GM18505 (cell line): ENCODE data around the gene TUBB2A.
A peak's percentile ranks its signal among the peaks of the same experiment; 100 is the strongest.
"Not testable (repeated sequence)": the region's sequence is repeated elsewhere in the genome, so short reads cannot be mapped to it uniquely, and the experiment has no call there.

Experiments
- ATAC-seq: cut with Tn5 transposase; IDR thresholded peaks from one replicate; pipeline ENCODE4 v1.9.1; 2021; ENCODE audit not compliant: unreplicated experiment
- POLR2A ChIP-seq: IDR thresholded peaks from 4 replicates; pipeline ENCODE4 v1.6.1; 2011; ENCODE audit warnings: borderline replicate concordance; ENCODE audit not compliant: insufficient read depth, insufficient read length; ENCODE audit errors: extremely low read depth

Gene TUBB2A

DNA sequence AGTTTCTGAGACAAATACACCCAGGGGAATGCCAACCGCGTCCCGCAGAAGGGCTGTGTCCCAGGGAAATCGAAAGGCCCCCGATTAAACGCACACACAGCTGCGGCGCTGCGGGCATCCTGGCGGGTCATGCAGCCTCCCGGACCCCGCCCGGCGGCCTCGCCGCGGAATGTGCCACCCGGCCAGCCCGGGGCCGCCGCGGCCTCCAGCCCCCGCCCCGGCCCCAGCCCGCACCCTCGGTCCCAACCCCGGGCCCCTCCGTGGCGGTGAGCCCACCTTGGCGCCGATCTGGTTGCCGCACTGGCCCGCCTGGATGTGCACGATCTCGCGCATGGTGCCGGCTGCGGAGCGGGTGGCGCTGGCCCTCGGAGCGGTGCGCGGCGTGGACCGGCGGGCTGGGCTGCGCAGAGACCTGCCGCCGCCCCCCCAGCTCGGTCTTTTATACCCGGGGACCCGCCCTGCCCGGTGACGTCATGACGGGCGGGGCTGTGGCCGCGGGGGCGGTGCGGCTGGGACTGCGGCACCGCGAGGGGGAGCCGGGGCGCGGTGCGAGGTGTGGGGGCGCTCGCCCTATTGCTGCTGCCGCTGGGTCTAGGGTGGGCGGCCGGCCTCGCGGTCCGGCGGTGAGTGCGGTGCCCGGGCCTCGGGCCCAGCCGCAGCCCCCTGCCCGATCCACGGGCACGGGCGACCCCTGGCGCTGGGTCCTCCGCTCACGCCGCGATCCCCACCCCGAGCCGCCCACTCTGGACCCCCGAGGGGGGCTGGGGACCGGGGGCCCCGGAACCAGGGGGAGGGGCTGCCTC is at the start of gene TUBB2A:
TSS of gene TUBB2A (minus strand) at position 414 of the 803 bp plus-strand sequence. CDS start at position 333, 81 bp downstream.
- peak; percentile 80 for TF ChIP-seq POLR2A
- ATAC-seq, result peak; percentile 73

DNA sequence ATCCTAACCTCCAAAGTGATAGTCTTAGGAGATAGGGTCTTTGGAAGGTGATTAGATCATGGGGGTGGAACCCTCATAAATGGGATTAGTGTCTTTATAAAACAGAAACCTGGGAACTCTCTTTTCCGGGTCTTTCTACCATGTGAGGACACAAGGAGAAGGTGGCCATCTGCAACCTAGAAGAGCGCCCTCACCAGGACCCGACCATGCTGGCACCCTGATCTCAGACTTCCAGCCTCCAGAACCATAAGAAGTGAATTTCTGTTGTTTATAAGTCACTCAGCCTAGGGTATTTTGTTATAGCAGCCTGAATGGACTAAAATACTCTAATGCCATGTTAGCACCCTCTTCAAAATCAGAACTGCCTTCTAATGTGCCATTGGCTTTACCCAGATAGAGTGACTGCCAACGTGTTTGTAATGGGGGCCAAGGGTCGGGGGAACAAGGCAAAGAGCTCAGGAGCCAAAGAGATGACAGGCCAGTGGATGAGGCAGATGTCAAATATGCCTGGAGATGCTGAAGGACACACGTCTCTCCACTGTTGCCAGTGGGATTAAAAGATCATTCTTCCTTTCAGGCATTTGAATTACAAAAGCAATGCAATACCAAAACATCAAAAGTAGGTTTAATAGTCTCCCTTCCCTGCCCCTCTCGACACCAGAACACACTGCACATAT is 49.1 kb upstream of the TUBB2A start:
- ATAC-seq, result no peak
- TF ChIP-seq POLR2A, result no peak

DNA sequence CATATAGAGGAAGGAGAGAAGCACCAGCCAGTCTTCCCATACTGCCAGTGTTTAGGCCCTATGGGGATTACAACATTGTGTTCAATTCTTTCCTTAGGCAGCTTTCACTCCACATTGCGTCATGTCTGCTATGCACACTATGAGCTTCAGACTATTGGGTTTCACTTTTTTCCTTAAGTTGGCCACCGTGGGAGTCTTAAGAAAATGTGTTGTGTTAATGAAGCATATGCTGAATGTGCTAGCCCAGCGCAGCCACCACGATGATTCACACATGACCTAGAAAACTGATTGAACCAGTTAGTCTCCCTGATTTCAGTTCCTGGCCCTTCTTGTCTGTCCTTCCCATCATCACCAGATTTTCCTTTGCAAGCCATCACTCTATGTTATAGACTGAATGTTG is 48.6 kb upstream of the TUBB2A start:
- no peak for ATAC-seq

DNA sequence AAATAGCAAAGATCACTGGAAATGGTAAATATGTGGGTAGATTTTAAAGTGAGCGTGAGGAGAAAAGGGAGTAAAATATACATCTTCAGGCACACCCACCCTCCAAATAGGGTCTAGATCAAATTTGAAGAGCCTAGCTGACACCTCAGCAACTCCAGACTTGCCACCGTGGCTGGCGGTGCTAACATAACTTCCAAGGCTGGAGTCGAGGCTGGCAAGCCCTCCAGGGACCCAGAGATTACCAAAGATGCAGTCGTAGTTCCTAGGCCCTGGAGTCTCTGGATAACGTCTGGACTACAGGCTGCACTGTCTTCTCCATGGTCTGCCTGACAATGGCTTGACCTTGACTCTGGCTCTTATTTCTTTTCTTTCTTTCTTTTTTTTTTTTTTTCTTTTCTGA is 47.6 kb upstream of the TUBB2A start:
- no peak for ATAC-seq
- no peak for TF ChIP-seq POLR2A

More for the DNA sequence above, 48.6 kb upstream of the TUBB2A start:
- no peak for TF ChIP-seq POLR2A

DNA sequence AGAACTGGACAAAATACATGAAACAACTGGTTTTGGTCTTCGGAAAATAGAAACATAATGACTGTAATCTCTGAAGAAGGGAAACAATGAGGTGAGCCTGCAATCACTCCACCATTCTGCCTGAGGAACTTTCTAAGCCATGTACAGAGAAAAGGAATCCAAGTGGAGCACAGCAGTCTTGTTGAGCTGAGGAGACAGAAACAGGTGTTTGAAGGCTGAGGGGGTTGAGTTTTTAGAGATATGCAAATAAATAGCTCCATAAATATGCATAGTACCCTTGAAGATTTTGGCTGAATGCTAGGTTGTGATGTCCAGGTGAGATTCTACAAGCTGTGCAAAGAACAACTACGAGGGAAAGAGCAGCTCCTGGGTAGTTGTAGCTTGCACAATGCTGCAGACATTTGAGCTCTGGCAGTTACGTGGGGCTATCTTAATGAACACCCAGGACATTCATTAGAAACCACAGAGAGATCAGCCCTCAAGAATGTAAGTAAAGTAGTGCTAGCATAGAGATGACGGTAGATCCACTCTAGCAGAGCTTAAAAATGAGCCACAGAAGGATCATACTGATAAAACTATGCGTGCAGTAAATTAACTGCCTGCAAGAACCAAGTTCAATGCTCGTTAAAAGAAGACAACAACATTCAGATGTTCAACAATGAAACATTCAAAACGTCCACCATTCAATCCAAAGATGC is 45.8 kb upstream of the TUBB2A start:
- no peak for TF ChIP-seq POLR2A
- ATAC-seq, result no peak

DNA sequence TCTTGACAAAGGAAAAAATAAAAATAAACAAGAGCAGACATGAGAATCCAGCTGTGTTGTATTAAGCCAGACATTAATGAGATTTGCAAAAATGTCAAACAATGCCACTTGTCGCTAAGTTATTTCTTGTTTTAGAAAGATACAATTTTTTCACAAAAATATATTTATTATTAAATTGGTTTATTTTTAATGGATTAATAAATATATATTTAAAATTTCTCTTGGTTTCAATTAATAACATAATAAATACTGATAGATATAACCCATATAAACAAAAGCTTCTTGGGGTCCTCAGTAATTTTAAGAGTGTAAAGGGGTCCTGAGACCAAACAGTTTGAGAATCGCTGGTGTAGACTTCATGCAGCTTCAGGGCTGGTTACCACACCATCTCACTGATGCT is 44.0 kb upstream of the TUBB2A start:
- TF ChIP-seq POLR2A, result no peak
- ATAC-seq, result no peak

DNA sequence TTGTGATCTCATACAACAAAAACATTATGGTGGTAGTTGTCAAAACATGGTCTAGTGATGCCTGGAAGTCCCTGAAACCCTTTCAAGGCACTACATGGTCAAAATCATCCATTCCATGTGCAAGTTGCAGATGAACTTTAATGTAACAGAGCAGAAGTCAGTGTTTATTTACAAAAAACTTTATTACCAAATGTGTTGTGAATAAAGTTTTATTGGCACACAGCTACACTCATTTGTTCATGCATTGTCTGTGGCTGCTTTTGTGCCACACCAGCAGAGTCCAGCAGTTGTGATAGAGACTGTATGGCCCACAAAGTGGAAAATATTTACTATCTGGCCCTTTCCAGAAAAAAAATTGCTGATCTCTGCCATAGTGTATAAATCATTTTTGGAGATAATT is 43.3 kb upstream of the TUBB2A start:
- TF ChIP-seq POLR2A, result no peak
- ATAC-seq, result no peak

DNA sequence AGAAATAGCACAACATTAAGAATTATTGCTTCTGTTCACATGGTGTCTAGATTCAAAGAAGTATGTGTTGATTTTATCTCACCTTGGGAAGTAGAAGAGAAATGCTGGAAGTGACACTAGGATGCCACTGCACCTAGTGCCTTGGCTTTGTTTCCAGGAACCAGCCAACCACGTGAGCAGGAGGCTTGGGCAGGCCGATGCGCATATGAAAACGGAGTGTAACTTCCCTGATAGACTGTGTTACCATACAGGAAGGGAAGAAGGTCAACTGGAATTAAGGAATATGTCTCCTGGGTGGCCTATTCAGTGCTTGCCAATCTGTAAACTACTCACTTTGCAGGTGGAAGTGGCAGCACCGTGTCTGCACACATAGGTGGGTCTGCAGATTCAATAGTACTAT is 42.0 kb upstream of the TUBB2A start:
- TF ChIP-seq POLR2A, result no peak
- ATAC-seq, result no peak

DNA sequence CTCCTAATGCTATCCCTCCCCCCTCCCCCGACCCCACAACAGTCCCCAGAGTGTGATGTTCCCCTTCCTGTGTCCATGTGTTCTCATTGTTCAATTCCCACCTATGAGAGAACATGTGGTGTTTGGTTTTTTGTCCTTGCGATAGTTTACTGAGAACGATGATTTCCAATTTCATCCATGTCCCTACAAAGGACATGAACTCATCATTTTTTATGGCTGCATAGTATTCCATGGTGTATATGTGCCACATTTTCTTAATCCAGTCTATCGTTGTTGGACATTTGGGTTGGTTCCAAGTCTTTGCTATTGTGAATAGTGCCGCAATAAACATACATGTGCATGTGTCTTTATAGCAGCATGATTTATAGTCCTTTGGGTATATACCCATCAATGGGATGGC is 40.4 kb upstream of the TUBB2A start:
- not testable (repeated sequence) for ATAC-seq

DNA sequence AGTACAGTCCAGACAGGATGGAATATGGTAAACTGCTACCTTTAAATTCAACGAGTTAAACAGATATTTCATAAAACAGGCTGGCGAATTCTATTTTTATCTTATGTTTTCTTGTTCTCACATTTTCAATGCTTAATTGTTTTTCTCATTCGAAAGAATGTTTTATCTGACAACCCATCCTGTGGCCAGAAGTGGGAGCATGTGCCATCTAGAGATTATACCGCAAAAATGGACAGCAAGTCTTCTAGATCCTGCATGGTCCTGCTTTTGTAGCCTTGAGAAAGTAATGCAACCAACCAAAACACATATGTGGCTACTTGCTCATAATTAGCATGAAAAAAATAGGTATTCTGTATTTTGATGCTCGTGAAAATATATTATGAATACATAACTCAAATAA is 39.4 kb upstream of the TUBB2A start:
- no peak for ATAC-seq

DNA sequence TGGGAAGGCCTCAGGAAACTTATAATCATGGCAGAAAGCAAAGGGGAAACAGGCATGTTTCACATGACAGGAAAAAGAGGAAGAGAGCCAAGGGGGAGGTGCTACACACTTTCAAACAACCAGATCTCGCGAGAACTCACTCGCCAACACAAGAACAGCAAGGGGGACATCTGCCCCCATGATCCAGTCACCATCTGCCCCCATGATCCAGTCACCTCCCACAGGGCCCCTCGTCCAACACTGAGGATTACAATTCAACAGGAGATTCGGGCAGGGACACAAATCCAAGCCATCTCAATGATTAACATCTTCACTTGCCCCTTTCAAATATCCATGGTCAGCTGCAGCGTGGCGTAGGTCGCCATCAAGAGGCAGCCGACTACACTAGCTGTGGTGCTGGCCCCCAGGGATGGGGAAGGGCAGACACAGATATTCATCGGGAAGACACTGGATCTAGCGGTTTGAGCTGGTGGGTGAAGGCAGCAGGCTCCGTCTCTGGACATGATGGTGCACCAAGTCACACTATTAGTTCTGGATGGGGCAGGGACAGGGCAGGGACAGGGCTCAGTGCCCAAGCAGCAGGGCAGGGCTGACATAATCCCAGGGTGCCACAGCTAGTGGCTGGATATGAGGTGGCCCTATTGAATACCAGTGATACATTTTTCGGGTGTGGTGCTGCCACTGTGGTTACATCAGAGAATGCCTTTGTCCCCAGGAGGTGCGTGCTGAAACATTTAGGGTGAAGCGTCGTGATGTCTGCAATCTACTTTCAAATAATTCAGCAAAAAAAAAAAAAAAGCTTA is 38.6 kb upstream of the TUBB2A start:
- no peak for TF ChIP-seq POLR2A
- ATAC-seq, result no peak

More for the DNA sequence above, 39.4 kb upstream of the TUBB2A start:
- TF ChIP-seq POLR2A, result no peak

DNA sequence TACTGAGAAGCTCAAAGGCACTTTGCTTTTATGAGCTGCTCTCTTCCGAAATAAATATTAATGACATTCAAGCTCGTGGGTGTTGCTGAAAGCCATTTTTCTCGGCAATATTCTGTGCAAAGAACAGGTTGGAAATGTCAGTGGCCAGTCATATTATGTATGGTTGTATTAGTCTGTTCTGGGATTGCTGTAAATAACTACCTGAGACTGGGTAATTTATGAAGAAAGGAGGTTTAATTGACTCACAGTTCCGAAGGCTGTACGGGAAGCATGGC is 38.0 kb upstream of the TUBB2A start:
- TF ChIP-seq POLR2A, result no peak
- ATAC-seq, result no peak
